Psoas muscle (tissue), 8 donors: ENCODE results near the gene FRYL. TPM values are rescaled to one million over a fixed set of nuclear protein-coding genes. Genes with fewer than 3 reads are reported as not detected.
A peak's percentile ranks its signal among the peaks of the same experiment; 100 is the strongest.

ENCODE experiments used
- ATAC-seq, 4 donors: fragments of 200-7000 bp; cut with Tn5 transposase; one replicate each; pipeline ENCODE4 v1.9.1; 2020; ENCODE audit warnings: moderate library complexity in 3 of 4, mild to moderate bottlenecking in 2 of 4
- DNase-seq, 2 donors: peaks; one replicate each; pipeline ENCODE4 v3.0.0-alpha.2; 2020
- H3K27ac ChIP-seq: fragments of 200-600 bp; one replicate; pipeline ENCODE4 v1.8.0; 2022
- H3K27me3 ChIP-seq, 3 donors: fragments of 200-600 bp in 1 of 3; one replicate each; pipeline versions ENCODE4 v1.6.1 to v1.8.0; 2013 to 2022; ENCODE audit warnings: low read length in 2 of 3, mild to moderate bottlenecking in 2 of 3, moderate library complexity in 1 of 3; ENCODE audit not compliant: insufficient read depth in 3 of 3
- H3K36me3 ChIP-seq, 2 donors: fragments of 200-600 bp in 1 of 2; one replicate each; pipeline versions ENCODE4 v1.6.1 to v1.8.0; 2013 to 2022; ENCODE audit warnings: low read depth in 1 of 2, mild to moderate bottlenecking in 1 of 2, moderate library complexity in 1 of 2; ENCODE audit not compliant: insufficient read depth in 1 of 2
- H3K4me1 ChIP-seq: fragments of 200-600 bp; one replicate; pipeline ENCODE4 v1.8.0; 2022
- H3K4me3 ChIP-seq: fragments of 200-600 bp; one replicate; pipeline ENCODE4 v1.8.0; 2022; ENCODE audit warnings: mild to moderate bottlenecking
- H3K9me3 ChIP-seq: fragments of 200-600 bp; one replicate; pipeline ENCODE4 v1.8.0; 2022
- CTCF ChIP-seq: fragments of 200-600 bp; IDR thresholded peaks from one replicate; pipeline ENCODE4 v1.8.0; 2022; ENCODE audit warnings: antibody characterized with exemption
- WGBS, 3 donors: extraction: QIAGEN DNeasy Blood & Tissue Kit; methylation state at CpG; one replicate each; pipeline versions ENCODE4 v1.1.6 to v1.1.7; 2013; 5-methylcytosine and 5-hydroxymethylcytosine counted together
- intact Hi-C, 2 donors: fragments of 100-400 bp; cut with DNase I; formaldehyde crosslinking; loops; one replicate each; pipeline versions ENCODE4 v1.11.0 to v1.14.2; 2022
- polyA plus RNA-seq, 3 donors: library from polyadenylated mRNA; stranded (reverse); fragments of 200-250 nt; gene quantifications; one replicate each; pipeline ENCODE4 v1.2.3, GENCODE V29; 2013
- total RNA-seq, 4 donors: library from RNA; stranded (reverse); fragmentation: NEBNext Ultra II Directional in 2 of 4; extraction: Animal tissue kit (Norgen Biotek cat#: 25700) in 2 of 4; gene quantifications; one replicate each; pipeline versions ENCODE4 v1.2.1 to v1.2.4, GENCODE V29; 2021 to 2023
- donor health status: healthy with polysubstance abuse.
- donor health status: DM: no; HTN: no; CAD: no; lungs with moderate emphysema.
- donor health status: Bipolar disorder and iron deficiency.
- donor health status: healthy.
- donor health status: DM: yes; HTN: yes; CAD: no.
- donor health status: DM: no; HTN: no; CAD: no.
- donor health status: DM: no; HTN: no; CAD: no.
- donor health status: DM: yes; HTN: yes; CAD: no.

FRYL gene
- total and polyA plus RNA-seq, 7 donors: 4.8 to 21.7 (median 15.0) TPM

DNA sequence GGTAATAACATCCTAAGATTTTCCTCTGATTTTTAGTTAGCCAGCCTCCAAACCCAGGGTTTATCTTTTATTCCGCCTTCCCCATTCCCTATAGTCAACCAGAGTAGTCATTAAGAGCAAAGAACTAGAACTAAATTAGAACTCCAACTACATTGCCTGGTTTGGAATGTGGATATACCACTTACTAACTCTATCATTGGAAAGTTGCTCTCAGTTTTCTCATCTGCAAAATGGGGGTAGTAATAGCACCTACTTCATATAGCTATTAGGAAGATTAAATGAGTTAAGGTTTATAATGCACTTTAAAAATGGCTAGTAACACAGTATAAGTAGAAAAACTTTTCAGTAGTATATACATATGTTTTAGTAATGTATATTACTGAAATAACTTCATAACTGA, 226.4 kb downstream of the FRYL start:
- ATAC-seq: no peak
- no peaks in the 10 kb centered on the region for H3K27me3 ChIP-seq
- 97 to 100% (median 97%) methylated on average over 1 of the region's 1 CpG for WGBS, 3 donors
- no peak overlapping the region for H3K4me3 ChIP-seq
- H3K4me1 ChIP-seq: no peaks in the 10 kb centered on the region
- H3K27ac ChIP-seq: no peak overlapping the region
- H3K9me3 ChIP-seq: no peaks in the 10 kb centered on the region
- intact Hi-C loops: no loop called here
- DNase-seq: no peak
- TF ChIP-seq CTCF: no peak
- H3K36me3 ChIP-seq: peaks cover 0 to 98% of the 10 kb centered on the region in 2 donors

DNA sequence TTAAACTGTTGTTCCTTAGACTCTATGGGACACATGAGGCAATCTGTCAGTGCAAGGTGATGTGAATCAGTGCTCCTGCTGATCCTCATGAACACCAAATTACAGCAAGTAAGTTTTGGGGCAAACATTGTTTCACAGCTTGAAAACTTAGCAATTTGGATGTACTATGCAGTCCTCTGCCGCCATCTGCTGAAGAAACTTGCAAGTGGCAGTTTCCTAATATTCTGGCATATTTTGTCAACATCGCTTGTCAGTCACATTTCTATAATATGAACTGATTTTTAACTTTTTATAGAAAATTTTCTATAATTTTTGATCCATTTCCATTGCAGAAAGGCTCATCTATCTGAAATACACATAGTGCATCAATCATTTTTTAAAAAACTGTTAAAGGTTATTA, 233.7 kb downstream of the FRYL start:
- Histone ChIP-seq H3K4me1 (no peaks in the 10 kb centered on the region), H3K27me3 (no peaks in the 10 kb centered on the region), H3K36me3 (peaks cover 8 to 99% of the 10 kb centered on the region in 2 donors), H3K4me3 (no peak overlapping the region), H3K9me3 (no peaks in the 10 kb centered on the region), H3K27ac (no peak overlapping the region)
- TF ChIP-seq CTCF: peak; percentile 45
- 74 to 85% (median 81%) methylated on average over 2 of the region's 2 CpGs for WGBS, 3 donors
- intact Hi-C loops: loop anchor here in 1 of 2 donors (5.0 kb wide), 1 partner anchor 229 kb away; no protein-coding TSS in a partner anchor
- no peak for DNase-seq
- no peak for ATAC-seq

GRCh38 chr4:48543796-48544195, 236.3 kb downstream of the FRYL start:
- DNase-seq: no peak
- 81 to 88% (median 87%) methylated on average over 3 of the region's 3 CpGs for WGBS, 3 donors
- Histone ChIP-seq H3K27ac (no peak overlapping the region), H3K36me3 (peaks cover 8 to 99% of the 10 kb centered on the region in 2 donors), H3K9me3 (no peaks in the 10 kb centered on the region), H3K4me1 (no peaks in the 10 kb centered on the region), H3K4me3 (no peak overlapping the region), H3K27me3 (no peaks in the 10 kb centered on the region)
- intact Hi-C loops: no loop called here
- ATAC-seq: no peak
- TF ChIP-seq CTCF: no peak

GRCh38 chr4:48542888-48543287, 237.2 kb downstream of the FRYL start:
- peaks cover 8 to 91% of the 10 kb centered on the region in 2 donors for H3K36me3 ChIP-seq

More at GRCh38 chr4:48542888-48543287, 237.2 kb downstream of the FRYL start:
- Histone ChIP-seq H3K4me1 (no peaks in the 10 kb centered on the region), H3K4me3 (no peak overlapping the region), H3K27ac (no peak overlapping the region), H3K9me3 (no peaks in the 10 kb centered on the region), H3K27me3 (no peaks in the 10 kb centered on the region)
- intact Hi-C loops: no loop called here
- TF ChIP-seq CTCF: no peak
- DNase-seq (no peak), ATAC-seq (no peak)
- WGBS, 3 donors: 95 to 100% (median 98%) methylated on average over 2 of the region's 2 CpGs
